Kidney epithelial cell (primary cell): ENCODE data around the gene TREML2. TPM values are rescaled to one million over a fixed set of nuclear protein-coding genes. Genes with fewer than 3 reads are reported as not detected.

ENCODE experiments used
- DNase-seq: peaks from one replicate; pipeline ENCODE4 v3.0.0-alpha.2; 2010; ENCODE audit warnings: low read depth
- H3K27me3 ChIP-seq: 2 replicates; pipeline ENCODE4 v1.6.0; 2011; ENCODE audit warnings: low read length; ENCODE audit not compliant: control insufficient read depth, insufficient read depth
- H3K36me3 ChIP-seq: 2 replicates; pipeline ENCODE4 v1.5.1; 2011; ENCODE audit warnings: low read length; ENCODE audit not compliant: control insufficient read depth, insufficient read depth
- H3K4me3 ChIP-seq: 2 replicates; pipeline ENCODE4 v1.5.1; 2011; ENCODE audit warnings: low read depth, mild to moderate bottlenecking, control low read depth, low read length
- CTCF ChIP-seq: IDR thresholded peaks from 2 replicates; pipeline ENCODE4 v1.5.1; 2011; ENCODE audit warnings: mild to moderate bottlenecking, moderate library complexity, low read length, control low read depth, inconsistent platforms; ENCODE audit not compliant: insufficient read depth, poor library complexity, severe bottlenecking
- total RNA-seq: library from RNA; depleted of rRNA; stranded (reverse); fragments of >200 nt; gene quantifications from 2 replicates; pipeline ENCODE4 v1.2.3, GENCODE V29; 2015

Gene TREML2
- total RNA-seq, 1 donor from 2014 or later = 0.38 TPM

GRCh38 chr6:41237128-41237527 is 36.2 kb upstream of the TREML2 start:
- no peak for TF ChIP-seq CTCF
- no peaks in the 10 kb centered on the region for H3K36me3 ChIP-seq
- no peak overlapping the region for H3K4me3 ChIP-seq
- peaks cover 13% of the 10 kb centered on the region for H3K27me3 ChIP-seq
- DNase-seq = no peak

- no peak for DNase-seq
- no peak for TF ChIP-seq CTCF
- no peak overlapping the region for H3K4me3 ChIP-seq
- H3K36me3 ChIP-seq = no peaks in the 10 kb centered on the region
- H3K27me3 ChIP-seq = peaks cover 13% of the 10 kb centered on the region
These were observed 35.3 kb upstream of the TREML2 start for GRCh38 chr6:41236276-41236675.

DNA sequence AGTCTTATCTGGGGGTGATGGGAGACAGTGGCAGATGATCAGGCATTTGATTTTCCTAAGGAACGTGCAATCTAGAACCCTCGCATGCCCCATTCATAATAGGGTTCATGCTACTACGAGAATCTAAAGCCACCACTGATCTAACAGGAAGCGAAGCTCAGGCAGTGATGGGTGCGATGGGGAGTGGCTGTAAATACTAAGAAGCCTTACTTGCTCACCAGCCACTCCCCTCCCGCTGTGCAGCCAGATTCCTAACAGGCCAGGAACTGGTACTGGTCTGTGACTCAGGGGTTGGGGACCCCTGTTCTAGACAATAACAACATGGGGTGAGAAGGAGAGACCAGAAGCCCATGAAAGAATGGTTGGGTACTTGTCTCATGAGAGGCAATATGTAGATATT is 31.7 kb upstream of the TREML2 start:
- Histone ChIP-seq H3K4me3 (no peak overlapping the region), H3K36me3 (no peaks in the 10 kb centered on the region), H3K27me3 (peaks cover 3% of the 10 kb centered on the region)
- TF ChIP-seq CTCF = no peak
- DNase-seq = no peak

DNA sequence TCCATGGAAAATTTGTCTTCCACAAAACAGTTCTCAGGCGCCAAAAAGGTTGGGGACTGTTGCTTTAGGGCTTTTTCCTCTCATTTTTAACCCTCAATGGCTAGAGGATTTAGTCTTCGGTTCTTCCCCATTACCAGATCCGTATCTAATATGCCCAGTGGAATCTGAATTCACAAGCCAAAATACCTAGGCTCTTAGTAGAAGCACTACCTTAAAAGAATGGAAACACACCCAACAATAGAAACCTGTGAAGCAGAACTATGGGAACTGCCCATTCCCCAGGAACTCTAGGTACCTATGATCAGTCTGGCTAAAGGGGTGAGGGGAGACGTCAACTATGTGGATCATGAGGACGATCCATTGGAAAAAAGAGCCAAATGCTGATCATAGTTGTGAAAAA is 30.3 kb upstream of the TREML2 start:
- TF ChIP-seq CTCF = no peak
- Histone ChIP-seq H3K36me3 (no peaks in the 10 kb centered on the region), H3K27me3 (peaks cover 3% of the 10 kb centered on the region), H3K4me3 (no peak overlapping the region)
- no peak for DNase-seq

DNA sequence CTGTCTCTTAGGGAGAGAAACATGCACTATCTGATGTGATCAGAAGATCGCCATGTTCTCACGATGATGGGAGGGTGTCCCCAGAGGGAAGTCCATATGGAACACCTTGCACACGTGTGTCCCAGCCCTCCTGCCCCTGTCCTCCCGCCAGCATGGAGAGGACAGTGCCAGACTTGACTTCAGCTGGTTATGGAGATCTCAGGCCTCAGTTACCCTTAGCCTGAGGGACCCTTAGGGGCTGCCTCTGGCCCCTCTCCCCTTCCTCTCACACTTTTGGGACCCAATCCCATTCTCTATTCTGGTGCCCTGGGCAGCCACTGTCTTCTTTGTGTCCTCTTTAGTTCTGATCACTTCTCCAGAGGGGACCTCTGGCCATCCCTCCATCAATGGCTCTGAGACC is 28.8 kb upstream of the TREML2 start:
- H3K27me3 ChIP-seq = no peaks in the 10 kb centered on the region
- no peaks in the 10 kb centered on the region for H3K36me3 ChIP-seq
- H3K4me3 ChIP-seq = no peak overlapping the region
- TF ChIP-seq CTCF = no peak
- no peak for DNase-seq

GRCh38 chr6:41228616-41229015 is 27.7 kb upstream of the TREML2 start:
- DNase-seq = no peak
- TF ChIP-seq CTCF = no peak
- Histone ChIP-seq H3K36me3 (no peaks in the 10 kb centered on the region), H3K4me3 (no peak overlapping the region), H3K27me3 (no peaks in the 10 kb centered on the region)
